PFSK-1 (cell line): Measurements from ENCODE around the gene ACOT12.

Source experiments
- SIN3A ChIP-seq: IDR thresholded peaks from 2 replicates; pipeline ENCODE4 v1.6.1; 2012; ENCODE audit warnings: mild to moderate bottlenecking, low read length, moderate library complexity, borderline replicate concordance; ENCODE audit not compliant: insufficient read depth
- TAF1 ChIP-seq: IDR thresholded peaks from 2 replicates; pipeline ENCODE4 v1.6.1; 2012; ENCODE audit warnings: low read length, control low read depth, borderline replicate concordance; ENCODE audit not compliant: insufficient read depth

GRCh38 chr5:81314581-81314980 is 79.4 kb downstream of the ACOT12 start:
- TF ChIP-seq TAF1 (no peak), SIN3A (no peak)
